ENCODE results near the gene MLLT1.

DNA sequence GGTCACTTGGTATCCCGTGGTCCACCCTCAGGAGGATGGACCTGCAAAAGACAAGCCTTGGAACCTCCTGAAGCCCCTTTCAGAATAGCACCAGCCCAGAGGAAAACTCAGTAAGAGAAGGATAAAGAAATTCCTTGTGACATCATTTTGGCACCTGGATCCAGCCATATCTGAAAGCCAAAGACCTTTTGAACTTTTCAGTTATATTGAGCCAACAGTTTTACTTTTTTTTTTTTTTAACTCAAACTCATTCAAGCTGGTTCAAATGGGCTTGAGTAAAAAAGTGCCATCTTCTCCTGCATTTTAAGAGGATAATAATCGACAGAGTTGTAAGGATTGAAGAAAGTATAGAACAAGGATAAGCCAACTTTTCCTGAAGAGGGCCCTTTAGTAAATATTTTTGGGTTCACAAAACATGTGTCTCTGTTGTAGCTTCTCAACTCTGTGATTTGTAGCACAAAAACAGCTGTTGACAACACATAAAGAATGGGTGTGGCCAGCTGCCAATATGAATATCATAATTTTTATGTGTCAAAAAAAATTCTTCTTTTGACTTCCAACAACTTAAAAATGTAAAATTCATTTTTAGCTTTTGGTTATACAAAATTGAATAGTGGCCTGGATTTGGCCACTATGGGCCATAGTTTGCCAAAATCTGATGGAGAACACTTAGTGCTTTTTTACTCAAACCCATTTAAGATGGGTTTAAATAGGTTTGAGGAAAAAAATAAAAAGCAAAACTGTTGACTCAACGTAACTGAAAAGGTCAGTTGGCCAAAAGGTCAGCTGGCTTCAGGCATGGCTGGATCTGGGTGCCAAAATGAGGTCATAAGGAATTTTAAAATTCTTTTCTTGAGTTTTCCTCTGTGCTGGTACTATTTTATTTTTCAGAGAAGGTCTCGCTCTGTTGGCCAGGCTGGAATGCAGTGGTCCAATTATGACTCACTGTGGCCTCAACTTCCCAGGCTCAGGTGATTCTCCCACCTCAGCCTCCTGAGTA lies 93.6 kb downstream of the MLLT1 start:
- no peak for TF ChIP-seq CTCF (IDR thresholded peaks at IDR 0.05; ENCODE audit: low read depth, low read length, poor library complexity, severe bottlenecking)
- TF ChIP-seq EZH2phosphoT487 (IDR thresholded peaks at IDR 0.05; ENCODE audit: borderline replicate concordance, low read length): no peak
